Astrocyte of the cerebellum (primary cell): ENCODE data around the gene ISCA2.

Experiments used
- DNase-seq: peaks from one replicate; pipeline ENCODE4 v3.0.0-alpha.2; 2011; ENCODE audit warnings: low read depth
- H3K4me3 ChIP-seq: 2 replicates; pipeline ENCODE4 v1.5.1; 2011; ENCODE audit warnings: mild to moderate bottlenecking, low read depth, low read length, moderate library complexity
- in situ Hi-C: cut with HindIII; loops from 2 replicates; pipeline ENCODE4 v1.10.0; 2017; ENCODE audit warnings: low sequenced_read_pairs
- TF ChIP-seq, protein P1 (sequence below): IDR thresholded peaks from 2 replicates; pipeline ENCODE4 v1.5.1; 2012; ENCODE audit warnings: low read length, low read depth, moderate library complexity, mild to moderate bottlenecking; ENCODE audit errors: missing control alignments

Gene ISCA2

GRCh38 chr14:74490486-74490885 lies 3.1 kb upstream of the ISCA2 start:
- in situ Hi-C loops: loop anchor here (5.0 kb wide), 1 partner anchor 73 kb away; no protein-coding TSS in a partner anchor
- DNase-seq: no peak
- TF ChIP-seq, protein P1, sequence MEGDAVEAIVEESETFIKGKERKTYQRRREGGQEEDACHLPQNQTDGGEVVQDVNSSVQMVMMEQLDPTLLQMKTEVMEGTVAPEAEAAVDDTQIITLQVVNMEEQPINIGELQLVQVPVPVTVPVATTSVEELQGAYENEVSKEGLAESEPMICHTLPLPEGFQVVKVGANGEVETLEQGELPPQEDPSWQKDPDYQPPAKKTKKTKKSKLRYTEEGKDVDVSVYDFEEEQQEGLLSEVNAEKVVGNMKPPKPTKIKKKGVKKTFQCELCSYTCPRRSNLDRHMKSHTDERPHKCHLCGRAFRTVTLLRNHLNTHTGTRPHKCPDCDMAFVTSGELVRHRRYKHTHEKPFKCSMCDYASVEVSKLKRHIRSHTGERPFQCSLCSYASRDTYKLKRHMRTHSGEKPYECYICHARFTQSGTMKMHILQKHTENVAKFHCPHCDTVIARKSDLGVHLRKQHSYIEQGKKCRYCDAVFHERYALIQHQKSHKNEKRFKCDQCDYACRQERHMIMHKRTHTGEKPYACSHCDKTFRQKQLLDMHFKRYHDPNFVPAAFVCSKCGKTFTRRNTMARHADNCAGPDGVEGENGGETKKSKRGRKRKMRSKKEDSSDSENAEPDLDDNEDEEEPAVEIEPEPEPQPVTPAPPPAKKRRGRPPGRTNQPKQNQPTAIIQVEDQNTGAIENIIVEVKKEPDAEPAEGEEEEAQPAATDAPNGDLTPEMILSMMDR: no peak
- H3K4me3 ChIP-seq: no peak overlapping the region

- in situ Hi-C loops: loop anchor here (5.0 kb wide), 1 partner anchor 75 kb away; no protein-coding TSS in a partner anchor
- DNase-seq: no peak
- TF ChIP-seq, protein P1: peak; percentile 29
- peak overlapping the region; percentile 94 for H3K4me3 ChIP-seq
Measured at GRCh38 chr14:74491956-74492775, 1.4 kb upstream of the ISCA2 start.

- in situ Hi-C loops: loop anchor here (5.0 kb wide), 1 partner anchor 76 kb away; no protein-coding TSS in a partner anchor
- TF ChIP-seq, protein P1: no peak
- no peak for DNase-seq
Measured at GRCh38 chr14:74492776-74493342, 706 bp upstream of the ISCA2 start, which contains the start of gene NPC2. NPC2 (minus strand) TSS chr14:74493305; CDS start chr14:74493274, 31 bp downstream.

DNA sequence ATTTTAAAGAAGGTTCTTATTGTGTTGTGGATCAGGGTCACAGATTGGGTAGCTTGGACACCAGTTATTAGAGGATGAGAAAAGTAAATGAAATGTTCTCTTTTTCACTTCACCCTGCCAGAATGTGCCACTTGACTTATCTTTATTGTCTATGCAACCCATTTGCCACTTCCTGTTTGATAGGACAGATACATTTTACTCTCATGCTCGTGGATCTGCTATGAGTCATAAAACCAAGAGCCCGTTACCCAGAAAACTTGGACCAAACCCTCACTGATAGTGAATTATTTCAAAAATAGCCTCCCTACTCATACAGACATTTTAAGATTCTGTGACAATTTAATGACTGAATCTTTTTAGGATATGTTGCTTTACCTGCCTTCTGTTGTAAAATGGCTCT lies 1.8 kb downstream of the ISCA2 start:
- H3K4me3 ChIP-seq: no peak overlapping the region
- DNase-seq: no peak
- TF ChIP-seq, protein P1: no peak
- in situ Hi-C loops: no loop called here

More at GRCh38 chr14:74492776-74493342, 706 bp upstream of the ISCA2 start, which contains the start of gene NPC2:
- H3K4me3 ChIP-seq: peak within 1 kb of the TSS; percentile 94

GRCh38 chr14:74500417-74501134 lies 7.0 kb downstream of the ISCA2 start:
- in situ Hi-C loops: no loop called here
- DNase-seq: no peak
- no peak overlapping the region for H3K4me3 ChIP-seq
- TF ChIP-seq, protein P1: no peak

DNA sequence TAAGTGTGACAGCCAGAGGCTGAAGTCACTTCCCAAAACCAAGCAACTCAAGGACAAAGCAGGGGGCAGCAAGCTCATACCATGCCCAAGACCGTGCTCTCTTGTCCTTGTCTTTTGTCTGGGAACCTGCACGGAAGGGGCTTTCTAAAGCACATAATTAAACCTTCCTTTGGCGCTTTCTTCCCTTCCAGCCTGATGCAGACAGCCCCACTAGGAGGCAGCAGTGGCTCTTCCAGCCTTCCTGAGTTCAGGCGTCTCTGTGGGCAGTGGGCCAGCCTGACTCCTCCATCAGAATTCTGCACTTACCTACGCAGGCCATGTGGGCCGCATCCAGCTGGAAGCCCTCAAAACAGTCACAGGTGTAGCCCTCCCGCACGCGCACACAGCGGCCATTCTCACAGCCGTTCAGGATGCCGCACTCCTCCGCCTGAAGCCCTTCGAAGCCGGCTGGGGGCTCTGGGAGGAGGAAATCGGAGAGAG lies 7.6 kb downstream of the ISCA2 start:
- H3K4me3 ChIP-seq: no peak overlapping the region
- peak; percentile 80 for DNase-seq
- TF ChIP-seq, protein P1: peak; percentile 94
- in situ Hi-C loops: no loop called here
